Transverse colon (tissue), 4 donors: Measurements from ENCODE around the gene KCNA2. TPM values are rescaled to one million over a fixed set of nuclear protein-coding genes. Genes with fewer than 3 reads are reported as not detected.

Experiments used
- DNase-seq: peaks from one replicate; pipeline ENCODE4 v3.0.0-alpha.2; 2019
- H3K27ac ChIP-seq, 4 donors: fragments of 200-600 bp; sonication (generic); 2 replicates each; pipeline ENCODE4 v1.5.1; 2016 to 2018; ENCODE audit warnings: inconsistent platforms in 4 of 4
- H3K27me3 ChIP-seq: fragments of 200-600 bp; sonication (generic); 2 replicates; pipeline ENCODE4 v1.5.1; 2017; ENCODE audit warnings: inconsistent platforms
- H3K36me3 ChIP-seq, 4 donors: fragments of 200-600 bp; sonication (generic); 2 replicates each; pipeline ENCODE4 v1.5.1; 2017 to 2019; ENCODE audit warnings: inconsistent platforms in 4 of 4
- H3K4me1 ChIP-seq, 4 donors: fragments of 200-600 bp; sonication (generic); 2 replicates each; pipeline ENCODE4 v1.5.1; 2017 to 2020; ENCODE audit warnings: inconsistent platforms in 4 of 4
- H3K4me3 ChIP-seq, 4 donors: fragments of 200-600 bp; sonication (generic); 1 replicate in 1 of 4; 2 replicates in 3 of 4; pipeline versions ENCODE4 v1.5.1 to v1.6.1; 2017 to 2019; ENCODE audit warnings: inconsistent platforms in 4 of 4
- H3K9me3 ChIP-seq, 2 donors: fragments of 200-600 bp; sonication (generic); 2 replicates each; pipeline ENCODE4 v1.5.1; 2017 to 2019; ENCODE audit warnings: inconsistent platforms in 2 of 2
- EP300 ChIP-seq: sonication (generic); formaldehyde crosslinking; IDR thresholded peaks from one replicate; pipeline ENCODE4 v1.6.1; 2017; ENCODE audit warnings: antibody characterized with exemption, low read depth
- POLR2A ChIP-seq: fragments of 450-650 bp; IDR thresholded peaks from one replicate; pipeline ENCODE4 v1.6.1; 2016; ENCODE audit warnings: antibody characterized with exemption, mild to moderate bottlenecking, moderate library complexity
- POLR2AphosphoS5 ChIP-seq, 3 donors: sonication (generic); formaldehyde crosslinking; IDR thresholded peaks; one replicate each; pipeline ENCODE4 v1.6.1; 2016; ENCODE audit warnings: antibody characterized with exemption in 3 of 3
- WGBS, 2 donors: methylation state at CpG; one replicate each; pipeline ENCODE4 v1.1.5; 2018; ENCODE audit warnings: low coverage in 1 of 2; 5-methylcytosine and 5-hydroxymethylcytosine counted together
- in situ Hi-C, 4 donors: fragments of 200-750 bp; cut with MboI; loops; one replicate each; pipeline versions ENCODE4 v1.15.0 to v1.15.1; 2017; ENCODE audit warnings: low sequenced_read_pairs in 3 of 4, low pct_ligation_motif_present in 1 of 4, low pct_unique_long_range_greater_than_20kb in 1 of 4
- intact Hi-C: fragments of 100-400 bp; cut with DNase I; formaldehyde crosslinking; loops from one replicate; pipeline ENCODE4 v1.15.1; 2023; ENCODE audit warnings: low total_unique reads
- total RNA-seq, 4 donors: library from RNA; depleted of rRNA; stranded (reverse); fragments of >200 nt; gene quantifications; one replicate each; pipeline ENCODE4 v1.1.0, GENCODE V29; 2016
- TF ChIP-seq, protein P1 (sequence below), 5 experiments: fragments of 200-600 bp in 3 of 5; fragments of 450-650 bp in 2 of 5; sonication (generic) in 3 of 5; IDR thresholded peaks; 1 replicate in 2 of 5; 2 replicates in 3 of 5; pipeline ENCODE4 v1.5.1; 2016 to 2017; ENCODE audit warnings: antibody characterized with exemption in 5 of 5, inconsistent platforms in 3 of 5, mild to moderate bottlenecking in 2 of 5, moderate library complexity in 1 of 5

The KCNA2 gene
- total RNA-seq, 4 donors from 2014 or later: 0.40 to 1.7 (median 0.68) TPM; not detected in 1

DNA sequence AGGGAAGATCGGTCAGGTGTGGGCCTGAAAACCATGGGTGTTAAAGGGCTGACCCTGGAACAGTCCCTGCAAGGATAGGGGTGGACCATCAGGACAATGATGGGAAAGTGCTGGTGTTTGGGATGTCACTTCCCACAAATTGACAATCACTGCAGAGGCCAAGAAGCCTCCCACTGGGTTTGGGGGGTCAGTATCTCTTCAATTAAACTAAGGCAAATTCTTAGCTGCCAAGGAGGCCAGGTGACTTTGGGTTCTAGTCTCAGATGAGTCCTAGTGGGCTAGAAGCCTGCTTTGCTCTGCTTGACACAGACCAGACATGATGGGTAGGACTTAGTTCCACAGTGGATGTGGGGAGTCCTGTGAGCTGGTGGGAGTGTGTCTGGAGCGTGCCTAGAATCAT lies 29.3 kb upstream of the KCNA2 start:
- peak overlapping the region; percentile 15 to 74 (median 38) for H3K27ac ChIP-seq
- intact Hi-C loops: no loop called here
- in situ Hi-C loops: loop anchor here in 1 of 4 donors (25.0 kb wide), 1 partner anchor 127 kb away; no protein-coding TSS in a partner anchor

DNA sequence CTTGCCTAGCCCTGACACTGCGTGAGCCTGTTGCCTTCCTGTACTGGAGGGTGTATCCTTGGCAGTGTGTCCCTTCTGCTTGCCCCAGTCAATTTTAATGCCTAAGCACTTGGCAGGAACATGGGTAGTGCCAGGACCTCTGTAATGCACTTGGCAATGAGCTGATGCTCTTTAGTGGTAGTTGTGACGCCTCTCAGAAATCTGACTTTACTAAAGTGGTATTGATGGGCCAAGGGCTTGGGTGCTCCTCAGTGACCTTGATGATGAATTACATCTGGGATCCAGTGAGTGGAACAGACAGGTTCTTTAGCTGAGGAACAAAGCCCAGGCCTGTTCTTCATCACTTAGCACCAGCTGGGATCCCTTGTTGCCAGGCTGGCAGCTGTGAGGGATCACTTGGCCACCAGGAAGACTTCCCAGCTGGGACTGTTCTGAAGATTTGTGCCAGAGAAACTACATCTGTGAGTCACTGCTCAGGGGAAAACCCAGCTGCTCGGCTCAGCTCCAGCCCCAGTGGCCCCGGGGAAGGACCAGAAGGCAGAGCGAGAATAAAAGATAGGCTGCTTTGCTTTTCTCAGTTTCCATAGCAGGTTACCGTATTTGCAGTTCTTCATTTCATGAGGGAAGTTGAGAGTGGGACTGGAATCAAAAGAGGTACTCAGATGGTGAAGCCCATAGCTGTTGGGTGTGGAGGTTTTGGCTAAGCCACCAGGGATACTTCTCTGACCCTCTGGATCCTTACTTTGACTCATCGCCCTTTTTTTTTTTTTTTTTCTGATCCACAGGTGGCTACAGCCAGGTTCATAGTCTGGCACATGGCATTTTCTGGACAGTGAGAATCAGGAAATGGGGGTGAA lies 28.5 kb upstream of the KCNA2 start:
- no peak overlapping the region for H3K4me3 ChIP-seq
- peak overlapping the region; percentile 15 to 74 (median 40) for H3K27ac ChIP-seq
- intact Hi-C loops: loop anchor here (5.0 kb wide), 1 partner anchor 133 kb away; no protein-coding TSS in a partner anchor
- in situ Hi-C loops: loop anchor here in 1 of 4 donors (25.0 kb wide), 1 partner anchor 128 kb away; no protein-coding TSS in a partner anchor
- peaks cover 13% of the 10 kb centered on the region for H3K27me3 ChIP-seq
- TF ChIP-seq EP300 (no peak), POLR2AphosphoS5 (IDR thresholded peaks at IDR 0.05) (peak; percentile 80 to 91 (median 86))
- peak; percentile 78 for DNase-seq
- 22 to 33% methylated on average over 3 to 7 of the region's 7 CpGs for WGBS, 2 donors
- H3K4me1 ChIP-seq: peaks cover 0 to 16% (median 7%) of the 10 kb centered on the region in 4 donors
- no peaks in the 10 kb centered on the region for H3K9me3 ChIP-seq
- no peaks in the 10 kb centered on the region for H3K36me3 ChIP-seq

More for the DNA sequence above, 29.3 kb upstream of the KCNA2 start:
- Histone ChIP-seq H3K36me3 (no peaks in the 10 kb centered on the region), H3K4me1 (peaks cover 0 to 16% (median 7%) of the 10 kb centered on the region in 4 donors), H3K9me3 (no peaks in the 10 kb centered on the region), H3K4me3 (no peak overlapping the region), H3K27me3 (peaks cover 13% of the 10 kb centered on the region)
- DNase-seq: no peak
- 88% methylated on average over 2 of the region's 2 CpGs; no CpG with 5 or more reads in 1 of the 2 donors for WGBS, 2 donors
- TF ChIP-seq POLR2A: no peak
- TF ChIP-seq POLR2AphosphoS5 (IDR thresholded peaks at IDR 0.05): no peak
- TF ChIP-seq EP300: no peak
- TF ChIP-seq, protein P1, sequence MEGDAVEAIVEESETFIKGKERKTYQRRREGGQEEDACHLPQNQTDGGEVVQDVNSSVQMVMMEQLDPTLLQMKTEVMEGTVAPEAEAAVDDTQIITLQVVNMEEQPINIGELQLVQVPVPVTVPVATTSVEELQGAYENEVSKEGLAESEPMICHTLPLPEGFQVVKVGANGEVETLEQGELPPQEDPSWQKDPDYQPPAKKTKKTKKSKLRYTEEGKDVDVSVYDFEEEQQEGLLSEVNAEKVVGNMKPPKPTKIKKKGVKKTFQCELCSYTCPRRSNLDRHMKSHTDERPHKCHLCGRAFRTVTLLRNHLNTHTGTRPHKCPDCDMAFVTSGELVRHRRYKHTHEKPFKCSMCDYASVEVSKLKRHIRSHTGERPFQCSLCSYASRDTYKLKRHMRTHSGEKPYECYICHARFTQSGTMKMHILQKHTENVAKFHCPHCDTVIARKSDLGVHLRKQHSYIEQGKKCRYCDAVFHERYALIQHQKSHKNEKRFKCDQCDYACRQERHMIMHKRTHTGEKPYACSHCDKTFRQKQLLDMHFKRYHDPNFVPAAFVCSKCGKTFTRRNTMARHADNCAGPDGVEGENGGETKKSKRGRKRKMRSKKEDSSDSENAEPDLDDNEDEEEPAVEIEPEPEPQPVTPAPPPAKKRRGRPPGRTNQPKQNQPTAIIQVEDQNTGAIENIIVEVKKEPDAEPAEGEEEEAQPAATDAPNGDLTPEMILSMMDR (IDR thresholded peaks at IDR 0.05): no peak

DNA sequence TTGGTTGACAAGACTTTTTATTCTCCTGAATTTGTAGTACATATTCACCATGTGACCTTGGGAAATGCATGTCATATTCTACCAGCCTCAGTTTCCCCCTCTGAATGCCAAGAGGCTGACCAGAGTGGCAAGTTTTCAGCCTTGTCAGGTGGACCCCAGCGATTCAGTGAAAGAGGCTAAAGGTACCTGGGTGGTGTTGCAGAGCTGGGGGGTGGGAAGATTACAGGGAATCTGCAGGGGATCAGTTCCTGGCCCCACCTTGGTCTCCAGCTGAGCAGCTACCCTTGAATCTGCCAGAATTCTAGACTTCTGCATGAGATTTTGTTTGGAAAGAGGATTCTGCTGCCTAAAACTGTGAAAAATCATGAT lies 27.9 kb upstream of the KCNA2 start:
- intact Hi-C loops (loop anchor here (5.0 kb wide), 1 partner anchor 133 kb away; no protein-coding TSS in a partner anchor), in situ Hi-C loops (loop anchor here in 1 of 4 donors (25.0 kb wide), 1 partner anchor 128 kb away; no protein-coding TSS in a partner anchor)
- TF ChIP-seq POLR2AphosphoS5 (IDR thresholded peaks at IDR 0.05) (no peak), POLR2A (no peak), EP300 (no peak)
- TF ChIP-seq, protein P1 (IDR thresholded peaks at IDR 0.05): no peak
- Histone ChIP-seq H3K27me3 (peaks cover 13% of the 10 kb centered on the region), H3K9me3 (no peaks in the 10 kb centered on the region), H3K4me1 (peaks cover 0 to 16% (median 7%) of the 10 kb centered on the region in 4 donors), H3K4me3 (no peak overlapping the region), H3K27ac (peak overlapping the region; percentile 15 to 74 (median 40)), H3K36me3 (no peaks in the 10 kb centered on the region)
- 67 to 68% methylated on average over 1 of the region's 1 CpG for whole genome bisulfite sequencing, 2 donors
- DNase-seq: no peak

DNA sequence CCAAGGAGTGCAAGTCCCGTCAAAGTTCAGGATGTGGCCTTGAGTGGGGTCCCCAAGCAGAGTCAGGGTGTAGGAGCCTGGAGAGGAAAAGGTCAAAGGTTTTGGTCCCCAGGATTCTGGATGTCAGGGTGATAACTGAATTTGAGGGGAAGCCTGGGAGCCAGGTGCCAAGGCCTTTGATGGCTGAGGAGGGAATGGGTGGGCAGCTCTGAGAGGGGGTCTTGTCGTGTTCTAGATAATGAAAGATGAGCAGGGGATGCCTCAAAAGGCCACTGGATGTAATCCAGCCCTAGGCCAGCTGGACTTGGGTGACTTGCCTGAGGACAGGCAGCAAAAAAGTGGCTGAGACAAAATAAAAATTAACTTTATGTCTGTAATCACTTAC lies 27.5 kb upstream of the KCNA2 start:
- Histone ChIP-seq H3K4me3 (no peak overlapping the region), H3K27me3 (peaks cover 13% of the 10 kb centered on the region), H3K4me1 (peaks cover 0 to 16% (median 7%) of the 10 kb centered on the region in 4 donors), H3K36me3 (no peaks in the 10 kb centered on the region), H3K27ac (peak overlapping the region in 2 of 4 donors; percentile 42 to 74), H3K9me3 (no peaks in the 10 kb centered on the region)
- intact Hi-C loops: loop anchor here (5.0 kb wide), 1 partner anchor 134 kb away; no protein-coding TSS in a partner anchor
- DNase-seq: no peak
- TF ChIP-seq POLR2A: no peak
- no peak for TF ChIP-seq POLR2AphosphoS5 (IDR thresholded peaks at IDR 0.05)
- TF ChIP-seq EP300: no peak
- TF ChIP-seq, protein P1 (IDR thresholded peaks at IDR 0.05): no peak
- in situ Hi-C loops: loop anchor here in 1 of 4 donors (25.0 kb wide), 1 partner anchor 129 kb away; no protein-coding TSS in a partner anchor
- 40 to 66% methylated on average over 1 to 2 of the region's 2 CpGs for WGBS, 2 donors
